SK-N-SH (cell line): Measurements from ENCODE around the gene IRF9. TPM values are rescaled to one million over a fixed set of nuclear protein-coding genes. Genes with fewer than 3 reads are reported as not detected.

Source experiments
- CTCF ChIA-PET: fragments of 300-600, 350-600 bp; formaldehyde crosslinking; extraction: SDS; loops from one replicate; lab custom pipeline; 2021; lab: Yijun Ruan, JAX
- POLR2A ChIA-PET: fragments of 350-600 bp; sonication (Branson Sonifier 250); formaldehyde crosslinking; extraction: SDS; loops from one replicate; lab custom pipeline; 2020; ENCODE audit warnings: antibody characterized with exemption, inconsistent platforms; lab: Yijun Ruan, JAX
- DNase-seq: peaks from one replicate; pipeline ENCODE4 v3.0.0; 2012
- H2AFZ ChIP-seq: fragments of 200-600 bp; sonication (generic); 2 replicates; pipeline ENCODE4 v1.8.1; 2016; ENCODE audit warnings: antibody characterized with exemption, mild to moderate bottlenecking, low read depth
- H3F3A ChIP-seq: fragments of 200-600 bp; sonication (generic); replicated peaks from 2 replicates; pipeline ENCODE3; 2016; ENCODE audit warnings: antibody characterized with exemption, mild to moderate bottlenecking; ENCODE audit not compliant: insufficient read depth
- H3K27ac ChIP-seq, 2 experiments: fragments of 200-500 bp in 1 of 2; fragments of 200-600 bp in 1 of 2; sonication (Bioruptor generic) in 1 of 2; sonication (generic), shearing (Covaris generic) in 1 of 2; 2 replicates each; pipeline versions ENCODE4 v1.5.1 to v1.6.1; 2014 to 2016; ENCODE audit warnings: low read depth in 2 of 2, inconsistent platforms in 1 of 2, low read length in 1 of 2, mild to moderate bottlenecking in 1 of 2, mixed read lengths in 1 of 2
- H3K27me3 ChIP-seq: fragments of 200-600 bp; sonication (generic), shearing (Covaris generic); 2 replicates; pipeline ENCODE4 v1.6.1; 2016; ENCODE audit warnings: mixed run types; ENCODE audit not compliant: insufficient read depth
- H3K36me3 ChIP-seq, 2 experiments: fragments of 200-500 bp in 1 of 2; fragments of 200-600 bp in 1 of 2; sonication (Bioruptor generic) in 1 of 2; sonication (generic) in 1 of 2; replicated peaks in 1 of 2; 2 replicates each; pipeline versions ENCODE3 to v1.5.1; 2014 to 2016; ENCODE audit warnings: low read length in 1 of 2, mild to moderate bottlenecking in 1 of 2; ENCODE audit not compliant: insufficient read depth in 2 of 2, control insufficient read depth in 1 of 2
- H3K4me1 ChIP-seq, 2 experiments: fragments of 200-500 bp in 1 of 2; fragments of 200-600 bp in 1 of 2; sonication (Bioruptor generic) in 1 of 2; sonication (generic), shearing (Covaris generic) in 1 of 2; 2 replicates each; pipeline versions ENCODE4 v1.5.1 to v1.6.1; 2014 to 2016; ENCODE audit warnings: low read depth in 1 of 2, low read length in 1 of 2, mixed run types in 1 of 2; ENCODE audit not compliant: insufficient read depth in 2 of 2, control insufficient read depth in 1 of 2
- H3K4me2 ChIP-seq: fragments of 200-600 bp; sonication (generic), shearing (Covaris generic); 2 replicates; pipeline ENCODE4 v1.6.1; 2017; ENCODE audit warnings: mixed run types
- H3K4me3 ChIP-seq, 2 experiments: fragments of 200-500 bp in 1 of 2; fragments of 200-600 bp in 1 of 2; sonication (Bioruptor generic) in 1 of 2; sonication (generic), shearing (Covaris generic) in 1 of 2; 2 replicates each; pipeline versions ENCODE4 v1.5.1 to v1.8.1; 2014 to 2016; ENCODE audit warnings: low read depth in 2 of 2, inconsistent platforms in 1 of 2, low read length in 1 of 2, mild to moderate bottlenecking in 1 of 2, mixed read lengths in 1 of 2, moderate library complexity in 1 of 2
- H3K79me2 ChIP-seq: fragments of 200-600 bp; sonication (generic); 2 replicates; pipeline ENCODE4 v1.8.1; 2017; ENCODE audit warnings: mild to moderate bottlenecking; ENCODE audit not compliant: insufficient read depth
- H3K9ac ChIP-seq: fragments of 200-600 bp; sonication (generic); 2 replicates; pipeline ENCODE4 v1.6.1; 2017; ENCODE audit warnings: mixed run types
- H3K9me2 ChIP-seq: fragments of 200-600 bp; sonication (generic); 2 replicates; pipeline ENCODE4 v1.6.1; 2017; ENCODE audit warnings: mixed run types
- H3K9me3 ChIP-seq: fragments of 200-600 bp; sonication (generic); 2 replicates; pipeline ENCODE4 v1.6.1; 2017; ENCODE audit warnings: mixed run types, mild to moderate bottlenecking, moderate library complexity
- H4K20me1 ChIP-seq: fragments of 200-600 bp; sonication (generic); 2 replicates; pipeline ENCODE4 v1.6.1; 2017; ENCODE audit warnings: mild to moderate bottlenecking, mixed run types; ENCODE audit not compliant: insufficient read depth
- CHD2 ChIP-seq: fragments of 150-350 bp; IDR thresholded peaks from 2 replicates; pipeline ENCODE4 v1.6.1; 2018; ENCODE audit warnings: low read length; ENCODE audit not compliant: partially characterized antibody
- CTCF ChIP-seq: fragments of 200-600 bp; sonication (generic); IDR thresholded peaks from 2 replicates; pipeline ENCODE4 v1.6.1; 2017; ENCODE audit warnings: antibody characterized with exemption, mild to moderate bottlenecking, moderate library complexity
- ELF1 ChIP-seq: IDR thresholded peaks from 2 replicates; pipeline ENCODE4 v1.4.0; 2012
- EZH2phosphoT487 ChIP-seq: fragments of 200-600 bp; sonication (generic); IDR thresholded peaks from 2 replicates; pipeline ENCODE4 v1.6.1; 2017; ENCODE audit warnings: low read depth, mixed run types, mild to moderate bottlenecking, antibody characterized with exemption, moderate library complexity, borderline replicate concordance
- FOSL2 ChIP-seq: IDR thresholded peaks from 2 replicates; pipeline ENCODE4 v1.4.0; 2012; ENCODE audit warnings: low read depth, mild to moderate bottlenecking, moderate library complexity, borderline replicate concordance
- FOXJ3 ChIP-seq: sonication (generic); formaldehyde crosslinking; IDR thresholded peaks from 2 replicates; pipeline ENCODE4 v1.5.1; 2020; ENCODE audit warnings: mild to moderate bottlenecking, missing genetic modification reagents
- FOXM1 ChIP-seq: IDR thresholded peaks from 2 replicates; pipeline ENCODE4 v1.4.0; 2012; ENCODE audit warnings: low read depth, mild to moderate bottlenecking
- GABPA ChIP-seq: IDR thresholded peaks from 2 replicates; pipeline ENCODE4 v1.4.0; 2012; ENCODE audit warnings: low read depth, mild to moderate bottlenecking
- JUND ChIP-seq: IDR thresholded peaks from 2 replicates; pipeline ENCODE4 v1.4.0; 2012
- MAX ChIP-seq: IDR thresholded peaks from 2 replicates; pipeline ENCODE4 v1.4.0; 2012; ENCODE audit warnings: low read depth
- PBX3 ChIP-seq: IDR thresholded peaks from 2 replicates; pipeline ENCODE4; 2012
- RAD21 ChIP-seq: IDR thresholded peaks from 2 replicates; pipeline ENCODE4 v1.6.1; 2012; ENCODE audit warnings: mild to moderate bottlenecking, low read length
- RCOR1 ChIP-seq: fragments of 150-350 bp; IDR thresholded peaks from 2 replicates; pipeline ENCODE4 v1.6.1; 2017; ENCODE audit warnings: antibody characterized with exemption, low read length
- RXRA ChIP-seq: IDR thresholded peaks from 2 replicates; pipeline ENCODE4 v1.4.0; 2012; ENCODE audit warnings: low read depth, mild to moderate bottlenecking, borderline replicate concordance
- SMC3 ChIP-seq: IDR thresholded peaks from 2 replicates; pipeline ENCODE4 v1.6.1; 2012; ENCODE audit warnings: low read depth, low read length, improper control_type of control experiment
- TAF1 ChIP-seq: IDR thresholded peaks from 2 replicates; pipeline ENCODE4 v1.6.1; 2012; ENCODE audit warnings: low read depth, mild to moderate bottlenecking, low read length, moderate library complexity, borderline replicate concordance
- TCF12 ChIP-seq: IDR thresholded peaks from 2 replicates; pipeline ENCODE4 v1.4.0; 2012
- USF1 ChIP-seq: IDR thresholded peaks from 2 replicates; pipeline ENCODE4 v1.4.0; 2012; ENCODE audit warnings: low read depth, borderline replicate concordance
- ZBTB33 ChIP-seq: IDR thresholded peaks from 2 replicates; pipeline ENCODE4 v1.4.0; 2012; ENCODE audit warnings: low read depth, borderline replicate concordance
- WGBS: methylation state at CpG from one replicate; pipeline ENCODE4 v1.1.6; 2017; ENCODE audit warnings: low lambda C conversion rate; 5-methylcytosine and 5-hydroxymethylcytosine counted together
- polyA plus RNA-seq, 3 experiments: library from polyadenylated mRNA; depleted of rRNA; stranded (reverse); fragments of >200 nt; gene quantifications; 2 replicates each; pipeline ENCODE4 v1.2.3, GENCODE V29; 2012

Gene IRF9
- polyA plus RNA-seq, 1 of the 3 experiments (the other 2 are of a cell fraction), result 37.6 TPM

- POLR2A ChIA-PET, result no interaction called here
- Histone ChIP-seq H2AFZ (no peak overlapping the region), H3K9me2 (no peaks in the 10 kb centered on the region), H3K9me3 (no peaks in the 10 kb centered on the region), H3F3A (peaks cover 3% of the 10 kb centered on the region), H3K4me1 (peaks cover 0 to 6% of the 10 kb centered on the region in 2 experiments; a peak in 1 of 4 replicates), H3K27ac (no peak overlapping the region), H3K9ac (no peak overlapping the region), H3K4me3 (no peak overlapping the region), H3K4me2 (no peak overlapping the region), H3K79me2 (peaks cover 8% of the 10 kb centered on the region), H3K27me3 (no peaks in the 10 kb centered on the region), H4K20me1 (no peaks in the 10 kb centered on the region), H3K36me3 (peaks cover 16 to 40% of the 10 kb centered on the region in 2 experiments)
- DNase-seq, result no peak
- 91% methylated on average over 3 of the region's 3 CpGs for WGBS
- TF ChIP-seq ZBTB33 (no peak), USF1 (no peak)
- CTCF ChIA-PET, result interaction anchor here (1.7 kb wide), 1 partner anchor 17 kb away, joined by 6 read pairs; no protein-coding TSS in a partner anchor
Measured at GRCh38 chr14:24167469-24168114, 6.5 kb downstream of the IRF9 start.

GRCh38 chr14:24171422-24172260, 10.6 kb downstream of the IRF9 start, which contains the start of gene REC8:
TSS of gene REC8 (plus strand) at chr14:24172080. CDS start at chr14:24172553, 473 bp downstream.
- Histone ChIP-seq H3K9me3 (no peaks in the 10 kb centered on the region), H3K27ac (peak within 1 kb of the TSS in 1 of 2 experiments; percentile 90; a peak in 2 of 4 replicates), H3K36me3 (peaks cover 0 to 4% of the 10 kb centered on the region in 2 experiments), H3K4me2 (peak within 1 kb of the TSS; percentile 53), H3K4me1 (peaks cover 0 to 11% of the 10 kb centered on the region in 2 experiments; a peak in 1 of 4 replicates), H4K20me1 (no peaks in the 10 kb centered on the region), H3K27me3 (no peaks in the 10 kb centered on the region), H2AFZ (no peak within 1 kb of the TSS), H3K79me2 (no peaks in the 10 kb centered on the region), H3K4me3 (peak within 1 kb of the TSS; percentile 46 to 54; a peak in 3 of 4 replicates), H3F3A (peaks cover 3% of the 10 kb centered on the region), H3K9ac (no peak within 1 kb of the TSS), H3K9me2 (no peaks in the 10 kb centered on the region)
- CTCF ChIA-PET, result interaction anchor here (0.8 to 2.7 kb wide), 4 partner anchors 11 to 120 kb away, joined by 3 to 23 read pairs (median 4); partner anchors contain the start of genes CARMIL3 and IRF9
- WGBS, result 49% methylated on average over 22 of the region's 63 CpGs
- peak; percentile 97 for DNase-seq
- POLR2A ChIA-PET, result interaction anchor here (0.6 to 3.1 kb wide), 6 partner anchors 10 to 25 kb away, joined by 3 to 21 read pairs (median 4); partner anchors contain the start of genes IPO4, IRF9, PSME2 and RNF31
- 0 out of 2 replicates have a peak, but pooled peaks have one; percentile 53 for TF ChIP-seq ELF1
- no peak for TF ChIP-seq TAF1
- no peak for TF ChIP-seq GABPA
- TF ChIP-seq FOXJ3, result no peak
- no peak for TF ChIP-seq SMC3
- no peak for TF ChIP-seq RAD21
- peak; percentile 59 for TF ChIP-seq CHD2
- no peak for TF ChIP-seq EZH2phosphoT487
- peak; percentile 81; the same call in 1 of the 2 replicates for TF ChIP-seq RXRA
- TF ChIP-seq MAX, result no peak; the same call in 1 of the 2 replicates
- TF ChIP-seq TCF12, result no peak
- TF ChIP-seq RCOR1, result no peak
- TF ChIP-seq FOXM1, result no peak
- TF ChIP-seq CTCF, result no peak
- no peak for TF ChIP-seq PBX3
- TF ChIP-seq JUND, result no peak
- no peak for TF ChIP-seq FOSL2
